ENCODE data around the gene APP. TPM values are rescaled to one million over a fixed set of nuclear protein-coding genes. Genes with fewer than 3 reads are reported as not detected.

The APP gene
- total RNA-seq, 8 experiments from 2014 or later = 252 to 1,066 (median 518) TPM

- H3K27ac ChIP-seq = no peak overlapping the region
- no peaks in the 10 kb centered on the region for H3K4me1 ChIP-seq (replicated peaks in 1 of 2)
- H3K4me3 ChIP-seq = no peak overlapping the region
- in situ Hi-C loops (cut with MboI; ENCODE audit: low pct_unique_long_range_greater_than_20kb in 2 of 9, low sequenced_read_pairs in 9 of 9, unreplicated experiment in 9 of 9) = loop anchor here in 2 of 9 experiments (25.0 kb wide), 2 partner anchors 275 to 825 kb away; partner anchors contain the start of gene APP (in 1 of the 2)
- no peak for ATAC-seq (replicated peaks in 6 of 8)
- WGBS, 10 experiments = 79 to 100% (median 100%) methylated on average over 1 to 3 of the region's 4 CpGs; no CpG with 5 or more reads in 4 of the 10 experiments
Observed at GRCh38 chr21:25887166-25887565, 283.4 kb downstream of the APP start.

GRCh38 chr21:25885880-25886279, 284.7 kb downstream of the APP start:
- Histone ChIP-seq H3K27ac (no peak overlapping the region), H3K4me3 (no peak overlapping the region), H3K4me1 (replicated peaks in 1 of 2) (no peaks in the 10 kb centered on the region)
- in situ Hi-C loops (cut with MboI; ENCODE audit: low pct_unique_long_range_greater_than_20kb in 2 of 9, low sequenced_read_pairs in 9 of 9, unreplicated experiment in 9 of 9) = loop anchor here in 2 of 9 experiments (25.0 kb wide), 2 partner anchors 276 to 826 kb away; partner anchors contain the start of gene APP (in 1 of the 2)
- 39 to 100% (median 83%) methylated on average over 2 to 7 of the region's 7 CpGs for WGBS, 10 experiments
- ATAC-seq (replicated peaks in 6 of 8) = peak in 3 of 8 experiments; percentile 40 to 44 (median 41)

- in situ Hi-C loops (cut with MboI; ENCODE audit: low pct_unique_long_range_greater_than_20kb in 2 of 9, low sequenced_read_pairs in 9 of 9, unreplicated experiment in 9 of 9) = loop anchor here in 2 of 9 experiments (25.0 kb wide), 2 partner anchors 277 to 827 kb away; partner anchors contain the start of gene APP (in 1 of the 2)
Observed at GRCh38 chr21:25885405-25885804, 285.2 kb downstream of the APP start.

GRCh38 chr21:25884311-25884710, 286.3 kb downstream of the APP start:
- Histone ChIP-seq H3K4me1 (replicated peaks in 1 of 2) (no peaks in the 10 kb centered on the region), H3K27ac (no peak overlapping the region), H3K4me3 (no peak overlapping the region)
- ATAC-seq (replicated peaks in 6 of 8) = no peak
- 90 to 100% (median 96%) methylated on average over 1 to 2 of the region's 2 CpGs; no CpG with 5 or more reads in 3 of the 10 experiments for WGBS, 10 experiments
- in situ Hi-C loops (cut with MboI; ENCODE audit: low pct_unique_long_range_greater_than_20kb in 2 of 9, low sequenced_read_pairs in 9 of 9, unreplicated experiment in 9 of 9) = loop anchor here in 2 of 9 experiments (25.0 kb wide), 2 partner anchors 278 to 828 kb away; partner anchors contain the start of gene APP (in 1 of the 2)

More at GRCh38 chr21:25885405-25885804, 285.2 kb downstream of the APP start:
- no peak overlapping the region for H3K27ac ChIP-seq
- no peak overlapping the region for H3K4me3 ChIP-seq
- 0 to 100% (median 65%) methylated on average over 1 to 3 of the region's 4 CpGs; no CpG with 5 or more reads in 4 of the 10 experiments for WGBS, 10 experiments
- peak in 7 of 8 experiments; percentile 52 to 96 (median 75) for ATAC-seq (replicated peaks in 6 of 8)
- H3K4me1 ChIP-seq (replicated peaks in 1 of 2) = no peaks in the 10 kb centered on the region

GRCh38 chr21:25881524-25882376, 288.8 kb downstream of the APP start:
- in situ Hi-C loops (cut with MboI; ENCODE audit: low pct_unique_long_range_greater_than_20kb in 2 of 9, low sequenced_read_pairs in 9 of 9, unreplicated experiment in 9 of 9) = loop anchor here in 2 of 9 experiments (25.0 kb wide), 2 partner anchors 281 to 831 kb away; partner anchors contain the start of gene APP (in 1 of the 2)
- WGBS, 10 experiments = 54 to 94% (median 82%) methylated on average over 3 to 16 of the region's 17 CpGs
- peak in 6 of 8 experiments; percentile 5 to 68 (median 50) for ATAC-seq (replicated peaks in 6 of 8)
- H3K4me1 ChIP-seq (replicated peaks in 1 of 2) = peaks cover 0 to 2% of the 10 kb centered on the region in 2 donors
- H3K27ac ChIP-seq = no peak overlapping the region
- no peak overlapping the region for H3K4me3 ChIP-seq

GRCh38 chr21:25879203-25879602, 291.4 kb downstream of the APP start:
- in situ Hi-C loops (cut with MboI; ENCODE audit: low pct_unique_long_range_greater_than_20kb in 2 of 9, low sequenced_read_pairs in 9 of 9, unreplicated experiment in 9 of 9) = loop anchor here in 2 of 9 experiments (25.0 kb wide), 2 partner anchors 283 to 833 kb away; partner anchors contain the start of gene APP (in 1 of the 2)
- Histone ChIP-seq H3K27ac (no peak overlapping the region), H3K4me3 (no peak overlapping the region), H3K4me1 (replicated peaks in 1 of 2) (peaks cover 0 to 2% of the 10 kb centered on the region in 2 donors)
- ATAC-seq (replicated peaks in 6 of 8) = no peak
- WGBS, 10 experiments = 71 to 100% (median 100%) methylated on average over 1 to 3 of the region's 3 CpGs; no CpG with 5 or more reads in 2 of the 10 experiments

GRCh38 chr21:25878344-25878743, 292.2 kb downstream of the APP start:
- Histone ChIP-seq H3K4me3 (no peak overlapping the region), H3K4me1 (replicated peaks in 1 of 2) (peaks cover 0 to 2% of the 10 kb centered on the region in 2 donors), H3K27ac (no peak overlapping the region)
- 44 to 94% (median 80%) methylated on average over 1 to 3 of the region's 3 CpGs; no CpG with 5 or more reads in 3 of the 10 experiments for WGBS, 10 experiments
- no peak for ATAC-seq (replicated peaks in 6 of 8)
- in situ Hi-C loops (cut with MboI; ENCODE audit: low pct_unique_long_range_greater_than_20kb in 2 of 9, low sequenced_read_pairs in 9 of 9, unreplicated experiment in 9 of 9) = loop anchor here in 2 of 9 experiments (25.0 kb wide), 2 partner anchors 284 to 834 kb away; partner anchors contain the start of gene APP (in 1 of the 2)

- Histone ChIP-seq H3K4me1 (replicated peaks in 1 of 2) (peaks cover 7 to 9% of the 10 kb centered on the region in 2 donors), H3K27ac (no peak overlapping the region), H3K4me3 (no peak overlapping the region)
- no peak for ATAC-seq (replicated peaks in 6 of 8)
- in situ Hi-C loops (cut with MboI; ENCODE audit: low pct_unique_long_range_greater_than_20kb in 2 of 9, low sequenced_read_pairs in 9 of 9, unreplicated experiment in 9 of 9) = loop anchor here in 1 of 9 experiments (25.0 kb wide), 1 partner anchor 260 kb away; the partner anchor contains the start of gene MRPL39
- 80 to 100% (median 100%) methylated on average over 1 to 3 of the region's 4 CpGs; no CpG with 5 or more reads in 4 of the 10 experiments for WGBS, 10 experiments
Observed at GRCh38 chr21:25872271-25872670, 298.3 kb downstream of the APP start.

- no peak for ATAC-seq (replicated peaks in 6 of 8)
- Histone ChIP-seq H3K27ac (no peak overlapping the region), H3K4me1 (replicated peaks in 1 of 2) (peaks cover 9 to 10% of the 10 kb centered on the region in 2 donors), H3K4me3 (no peak overlapping the region)
- in situ Hi-C loops (cut with MboI; ENCODE audit: low pct_unique_long_range_greater_than_20kb in 2 of 9, low sequenced_read_pairs in 9 of 9, unreplicated experiment in 9 of 9) = loop anchor here in 1 of 9 experiments (25.0 kb wide), 1 partner anchor 259 kb away; the partner anchor contains the start of gene MRPL39
- WGBS, 10 experiments = 93 to 100% (median 100%) methylated on average over 1 to 3 of the region's 3 CpGs; no CpG with 5 or more reads in 5 of the 10 experiments
Observed at GRCh38 chr21:25871566-25871965, 299.0 kb downstream of the APP start.

GRCh38 chr21:25870084-25870483, 300.5 kb downstream of the APP start:
- no peak overlapping the region for H3K4me3 ChIP-seq
- peaks cover 9 to 10% of the 10 kb centered on the region in 2 donors for H3K4me1 ChIP-seq (replicated peaks in 1 of 2)
- in situ Hi-C loops (cut with MboI; ENCODE audit: low pct_unique_long_range_greater_than_20kb in 2 of 9, low sequenced_read_pairs in 9 of 9, unreplicated experiment in 9 of 9) = loop anchor here in 1 of 9 experiments (25.0 kb wide), 1 partner anchor 258 kb away; the partner anchor contains the start of gene MRPL39
- WGBS, 10 experiments = 36 to 100% (median 70%) methylated on average over 1 to 4 of the region's 4 CpGs; no CpG with 5 or more reads in 2 of the 10 experiments
- H3K27ac ChIP-seq = no peak overlapping the region
- no peak for ATAC-seq (replicated peaks in 6 of 8)

- H3K4me3 ChIP-seq = no peak overlapping the region
Observed at GRCh38 chr21:25867061-25867460, 303.5 kb downstream of the APP start.

GRCh38 chr21:25863747-25864146, 306.8 kb downstream of the APP start:
- Histone ChIP-seq H3K4me1 (replicated peaks in 1 of 2) (peaks cover 8 to 30% of the 10 kb centered on the region in 2 donors), H3K4me3 (no peak overlapping the region), H3K27ac (no peak overlapping the region)
- no peak for ATAC-seq (replicated peaks in 6 of 8)
- WGBS, 10 experiments = 40 to 92% (median 63%) methylated on average over 1 to 4 of the region's 4 CpGs; no CpG with 5 or more reads in 1 of the 10 experiments
- in situ Hi-C loops (cut with MboI; ENCODE audit: low pct_unique_long_range_greater_than_20kb in 2 of 9, low sequenced_read_pairs in 9 of 9, unreplicated experiment in 9 of 9) = loop anchor here in 1 of 9 experiments (10.0 to 25.0 kb wide), 2 partner anchors 59 to 251 kb away; partner anchors contain the start of gene MRPL39

More at GRCh38 chr21:25867061-25867460, 303.5 kb downstream of the APP start:
- H3K27ac ChIP-seq = no peak overlapping the region
- peak in 6 of 8 experiments; percentile 70 to 92 (median 86) for ATAC-seq (replicated peaks in 6 of 8)
- in situ Hi-C loops (cut with MboI; ENCODE audit: low pct_unique_long_range_greater_than_20kb in 2 of 9, low sequenced_read_pairs in 9 of 9, unreplicated experiment in 9 of 9) = loop anchor here in 1 of 9 experiments (10.0 to 25.0 kb wide), 2 partner anchors 62 to 255 kb away; partner anchors contain the start of gene MRPL39
- WGBS, 10 experiments = 0 to 100% (median 70%) methylated on average over 1 of the region's 1 CpG; no CpG with 5 or more reads in 4 of the 10 experiments
- peaks cover 9 to 10% of the 10 kb centered on the region in 2 donors for H3K4me1 ChIP-seq (replicated peaks in 1 of 2)

Measured in motor neuron (in vitro differentiated cells).